Measurements from ENCODE around the gene CD22.
"Not testable (repeated sequence)": the region's sequence is repeated elsewhere in the genome, so short reads cannot be mapped to it uniquely, and the experiment has no call there.

The CD22 gene

GRCh38 chr19:35328851-35329285, at the start of gene CD22:
Gene CD22 (plus strand): TSS chr19:35329187. CDS start chr19:35332041, 2,854 bp downstream.
- no peak for DNase-seq (ENCODE audit: low spot score)

GRCh38 chr19:35279374-35279773, 49.6 kb upstream of the CD22 start:
- DNase-seq (ENCODE audit: low spot score), result no peak

- no peak for DNase-seq (ENCODE audit: low spot score)
These were observed 48.8 kb upstream of the CD22 start for GRCh38 chr19:35279985-35280821.

GRCh38 chr19:35281303-35281702, 47.7 kb upstream of the CD22 start:
- no peak for DNase-seq (ENCODE audit: low spot score)

- DNase-seq (ENCODE audit: low spot score), result no peak
These were observed 44.6 kb upstream of the CD22 start for GRCh38 chr19:35284153-35285094.

GRCh38 chr19:35285095-35285449, 43.9 kb upstream of the CD22 start:
- no peak for DNase-seq (ENCODE audit: low spot score)

- DNase-seq (ENCODE audit: low spot score), result not testable (repeated sequence)
These were observed 43.5 kb upstream of the CD22 start for GRCh38 chr19:35285465-35285864.

GRCh38 chr19:35286101-35286500, 42.9 kb upstream of the CD22 start:
- DNase-seq (ENCODE audit: low spot score), result not testable (repeated sequence)

- DNase-seq (ENCODE audit: low spot score), result no peak
These were observed 41.3 kb upstream of the CD22 start for GRCh38 chr19:35287713-35288112.

GRCh38 chr19:35288331-35288730, 40.7 kb upstream of the CD22 start:
- no peak for DNase-seq (ENCODE audit: low spot score)

- no peak for DNase-seq (ENCODE audit: low spot score)
These were observed 40.1 kb upstream of the CD22 start for GRCh38 chr19:35288906-35289305.

- no peak for DNase-seq (ENCODE audit: low spot score)
These were observed 38.4 kb upstream of the CD22 start for GRCh38 chr19:35290381-35291127.

- no peak for DNase-seq (ENCODE audit: low spot score)
These were observed 37.7 kb upstream of the CD22 start for GRCh38 chr19:35291259-35291658.

- DNase-seq (ENCODE audit: low spot score), result no peak
These were observed 37.1 kb upstream of the CD22 start, which contains the start of gene MAG for GRCh38 chr19:35291916-35292315. Gene MAG (plus strand): TSS chr19:35292161. CDS start chr19:35295409, 3,248 bp downstream.

- DNase-seq (ENCODE audit: low spot score), result no peak
These were observed 36.3 kb upstream of the CD22 start for GRCh38 chr19:35292421-35293362.

GRCh38 chr19:35293363-35293739, 35.6 kb upstream of the CD22 start:
- no peak for DNase-seq (ENCODE audit: low spot score)

GRCh38 chr19:35293808-35294207, 35.2 kb upstream of the CD22 start:
- DNase-seq (ENCODE audit: low spot score), result no peak

GRCh38 chr19:35294328-35294727, 34.7 kb upstream of the CD22 start:
- no peak for DNase-seq (ENCODE audit: low spot score)

GRCh38 chr19:35294859-35295791, 33.9 kb upstream of the CD22 start:
- DNase-seq (ENCODE audit: low spot score), result no peak
